OCI-LY1 (cell line): ENCODE data around the gene TUFM.
A peak's percentile ranks its signal among the peaks of the same experiment; 100 is the strongest.

Source experiments
- H2AFZ ChIP-seq: fragments of 200-600 bp; sonication (generic), shearing (Covaris generic); 2 replicates; pipeline ENCODE4 v1.6.0; 2014; ENCODE audit warnings: antibody characterized with exemption, mild to moderate bottlenecking, low read length
- H3F3A ChIP-seq: fragments of 200-600 bp; sonication (generic), shearing (Covaris generic); 2 replicates; pipeline ENCODE4 v1.6.0; 2014; ENCODE audit warnings: mild to moderate bottlenecking, antibody characterized with exemption, low read length, moderate library complexity; ENCODE audit not compliant: insufficient read depth
- H3K27ac ChIP-seq: fragments of 200-600 bp; sonication (generic); 2 replicates; pipeline ENCODE4 v1.5.1; 2014; ENCODE audit warnings: low read length, mixed run types, mild to moderate bottlenecking, low read depth; ENCODE audit not compliant: poor library complexity, severe bottlenecking
- H3K27me3 ChIP-seq: fragments of 200-600 bp; sonication (generic); 2 replicates; pipeline ENCODE4 v1.6.0; 2014; ENCODE audit warnings: antibody characterized with exemption, mild to moderate bottlenecking, low read length, moderate library complexity; ENCODE audit not compliant: insufficient read depth
- H3K36me3 ChIP-seq: fragments of 200-600 bp; sonication (generic); 2 replicates; pipeline ENCODE4 v1.6.1; 2014; ENCODE audit warnings: mild to moderate bottlenecking, antibody characterized with exemption, low read length, moderate library complexity, mixed read lengths; ENCODE audit not compliant: insufficient read depth
- H3K4me1 ChIP-seq: fragments of 200-600 bp; sonication (generic); 2 replicates; pipeline ENCODE4 v1.5.1; 2014; ENCODE audit warnings: mild to moderate bottlenecking, low read length, moderate library complexity; ENCODE audit not compliant: insufficient read depth, severe bottlenecking
- H3K4me2 ChIP-seq: fragments of 200-600 bp; sonication (generic), shearing (Covaris generic); 2 replicates; pipeline ENCODE4 v1.6.1; 2014; ENCODE audit warnings: low read length
- H3K4me3 ChIP-seq: fragments of 200-600 bp; sonication (generic); 2 replicates; pipeline ENCODE4 v1.5.1; 2014; ENCODE audit warnings: low read length, low read depth, mild to moderate bottlenecking, mixed read lengths; ENCODE audit not compliant: poor library complexity, severe bottlenecking
- H3K79me2 ChIP-seq: fragments of 200-600 bp; shearing (Covaris generic); 2 replicates; pipeline ENCODE4 v1.6.1; 2016; ENCODE audit warnings: mixed run types, low read length, mixed read lengths; ENCODE audit not compliant: insufficient read depth
- H3K9ac ChIP-seq: fragments of 200-600 bp; sonication (generic), shearing (Covaris generic); 2 replicates; pipeline ENCODE4 v1.6.1; 2014; ENCODE audit warnings: mild to moderate bottlenecking, low read length, mixed read lengths
- H3K9me2 ChIP-seq: fragments of 200-600 bp; sonication (generic), shearing (Covaris generic); 2 replicates; pipeline ENCODE4 v1.6.1; 2014; ENCODE audit warnings: low read depth, mild to moderate bottlenecking, low read length, mixed read lengths
- H3K9me3 ChIP-seq: fragments of 200-600 bp; shearing (Covaris generic); 2 replicates; pipeline ENCODE4 v1.6.1; 2014; ENCODE audit warnings: low read length, mixed read lengths
- H4K20me1 ChIP-seq: fragments of 200-600 bp; sonication (generic), shearing (Covaris generic); 2 replicates; pipeline ENCODE4 v1.6.0; 2016; ENCODE audit warnings: mild to moderate bottlenecking, low read length; ENCODE audit not compliant: insufficient read depth
- CTCF ChIP-seq: fragments of 200-600 bp; sonication (generic), shearing (Covaris generic); IDR thresholded peaks from 2 replicates; pipeline ENCODE4 v1.5.1; 2017; ENCODE audit warnings: mild to moderate bottlenecking, antibody characterized with exemption, low read length, moderate library complexity, mixed read lengths
- EZH2 ChIP-seq: fragments of 200-600 bp; sonication (generic), shearing (Covaris generic); IDR thresholded peaks from 2 replicates; pipeline ENCODE4 v1.8.0; 2017; ENCODE audit warnings: borderline replicate concordance, mixed run types, mild to moderate bottlenecking, antibody characterized with exemption, low read length, moderate library complexity, mixed read lengths

The TUFM gene

GRCh38 chr16:28880589-28880915, 34.4 kb upstream of the TUFM start:
- H3K4me1 ChIP-seq: peaks cover 18% of the 10 kb centered on the region
- TF ChIP-seq EZH2 (no peak), CTCF (no peak)
- no peaks in the 10 kb centered on the region for H3F3A ChIP-seq
- no peaks in the 10 kb centered on the region for H3K79me2 ChIP-seq
- H3K9me3 ChIP-seq: no peaks in the 10 kb centered on the region
- H3K4me2 ChIP-seq: peak overlapping the region; percentile 74; the same call in 1 of the 2 replicates
- no peaks in the 10 kb centered on the region for H4K20me1 ChIP-seq
- no peaks in the 10 kb centered on the region for H3K9me2 ChIP-seq
- H3K4me3 ChIP-seq: peak overlapping the region; percentile 65
- H3K27ac ChIP-seq: no peak overlapping the region
- no peak overlapping the region for H2AFZ ChIP-seq
- H3K9ac ChIP-seq: no peak overlapping the region
- no peaks in the 10 kb centered on the region for H3K36me3 ChIP-seq
- H3K27me3 ChIP-seq: no peaks in the 10 kb centered on the region

- peak overlapping the region; percentile 74 for H3K4me2 ChIP-seq
- TF ChIP-seq EZH2: no peak
- no peak for TF ChIP-seq CTCF
- no peaks in the 10 kb centered on the region for H3K79me2 ChIP-seq
- H3K4me3 ChIP-seq: peak overlapping the region; percentile 65
- H3K36me3 ChIP-seq: no peaks in the 10 kb centered on the region
- no peaks in the 10 kb centered on the region for H3F3A ChIP-seq
- peaks cover 18% of the 10 kb centered on the region for H3K4me1 ChIP-seq
- no peaks in the 10 kb centered on the region for H3K9me2 ChIP-seq
- H2AFZ ChIP-seq: no peak overlapping the region
- no peak overlapping the region for H3K27ac ChIP-seq
- H4K20me1 ChIP-seq: no peaks in the 10 kb centered on the region
- peak overlapping the region; percentile 74 for H3K9ac ChIP-seq
- no peaks in the 10 kb centered on the region for H3K9me3 ChIP-seq
- no peaks in the 10 kb centered on the region for H3K27me3 ChIP-seq
Measured at GRCh38 chr16:28879841-28880588, 33.9 kb upstream of the TUFM start.

- H3K36me3 ChIP-seq: peaks cover 3% of the 10 kb centered on the region; the same call in 1 of the 2 replicates
- no peaks in the 10 kb centered on the region for H3K79me2 ChIP-seq
- H3K9me3 ChIP-seq: no peaks in the 10 kb centered on the region
- peak overlapping the region; percentile 65 for H3K4me3 ChIP-seq
- H3K27me3 ChIP-seq: no peaks in the 10 kb centered on the region
- H3K9ac ChIP-seq: peak overlapping the region; percentile 74
- H4K20me1 ChIP-seq: no peaks in the 10 kb centered on the region
- H2AFZ ChIP-seq: no peak overlapping the region
- no peaks in the 10 kb centered on the region for H3F3A ChIP-seq
- no peak overlapping the region for H3K27ac ChIP-seq
- H3K9me2 ChIP-seq: no peaks in the 10 kb centered on the region
- no peak for TF ChIP-seq CTCF
- no peak for TF ChIP-seq EZH2
- H3K4me2 ChIP-seq: peak overlapping the region; percentile 74
- peaks cover 18% of the 10 kb centered on the region for H3K4me1 ChIP-seq
Measured at GRCh38 chr16:28879261-28879840, 33.2 kb upstream of the TUFM start.
